LNCAP (cell line): ENCODE measurements around the gene PPA2.

Experiments
- CTCF ChIP-seq: fragments of 450-650 bp; IDR thresholded peaks from 2 replicates; pipeline ENCODE4 v1.5.1; 2017; ENCODE audit warnings: mild to moderate bottlenecking

Gene PPA2

DNA sequence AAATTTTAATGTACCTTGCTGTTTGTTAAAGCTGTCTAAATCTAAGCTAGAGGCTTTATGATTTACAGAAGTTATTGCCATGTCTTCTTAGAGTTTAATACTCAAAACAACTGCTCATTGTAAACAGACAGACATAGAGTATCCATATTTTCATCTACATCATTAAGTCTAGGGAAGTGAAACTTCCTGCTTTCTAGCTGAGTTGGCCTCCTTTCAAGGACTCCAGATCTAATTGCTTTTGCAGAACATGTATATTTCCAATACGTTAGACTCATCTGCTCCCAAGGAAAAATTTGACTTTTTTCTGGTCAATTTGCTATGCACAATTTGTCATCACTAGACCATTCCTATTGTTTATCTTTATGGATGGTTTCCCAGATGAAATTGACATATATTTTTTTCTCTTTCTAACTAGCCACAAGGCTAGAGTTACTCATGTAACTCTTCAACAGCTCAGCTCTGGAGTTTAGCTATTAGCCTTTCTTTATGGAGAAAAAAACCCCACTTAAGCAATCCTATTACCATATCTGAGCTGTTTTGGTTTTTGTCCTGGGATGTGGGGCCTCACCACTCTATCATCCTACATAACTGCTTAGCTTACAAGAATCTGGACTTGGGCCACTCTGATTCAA, 122.9 kb downstream of the PPA2 start:
- TF ChIP-seq CTCF: no peak

DNA sequence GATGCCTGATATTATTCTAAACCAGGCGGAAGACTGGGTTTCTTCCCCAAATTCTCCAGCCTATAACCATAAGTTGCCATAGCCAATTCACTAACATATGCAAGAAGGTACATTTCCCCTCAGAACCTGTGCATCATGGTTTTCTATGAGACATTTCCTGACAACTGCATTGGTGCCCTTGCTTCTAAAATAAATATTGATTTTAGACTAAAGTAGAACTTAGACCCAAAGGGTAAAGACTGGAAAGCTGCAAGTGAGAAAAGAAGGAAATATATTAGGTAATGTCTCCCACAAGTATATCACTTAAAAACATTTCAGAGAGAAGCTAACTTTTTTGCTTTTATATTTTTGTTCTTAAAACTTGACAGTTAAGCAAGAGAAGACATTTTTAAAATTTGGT, 125.1 kb downstream of the PPA2 start:
- no peak for TF ChIP-seq CTCF

- TF ChIP-seq CTCF: no peak
Observed at GRCh38 chr4:105346869-105347268, 127.0 kb downstream of the PPA2 start.

- TF ChIP-seq CTCF: no peak
Observed at GRCh38 chr4:105345838-105346237, 128.0 kb downstream of the PPA2 start.

DNA sequence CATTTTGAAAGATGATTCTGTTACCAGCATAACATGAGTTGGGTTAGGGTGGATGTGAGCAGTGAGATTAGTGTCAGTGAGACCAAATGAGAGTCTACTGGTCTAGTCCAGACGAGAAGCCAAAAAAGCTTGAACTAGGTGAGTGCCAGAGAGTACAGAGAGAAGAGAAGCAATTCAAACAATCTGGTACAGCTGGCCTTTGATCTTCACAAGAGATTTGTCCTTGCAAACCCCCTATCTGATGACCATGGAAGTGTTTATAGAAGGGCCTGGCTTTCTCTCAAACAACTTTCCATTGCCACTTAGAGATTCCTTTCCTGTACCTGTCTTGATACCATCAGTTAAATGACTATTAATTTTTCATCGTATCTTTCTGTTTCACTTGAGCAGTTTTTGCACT, 128.5 kb downstream of the PPA2 start:
- TF ChIP-seq CTCF: no peak

DNA sequence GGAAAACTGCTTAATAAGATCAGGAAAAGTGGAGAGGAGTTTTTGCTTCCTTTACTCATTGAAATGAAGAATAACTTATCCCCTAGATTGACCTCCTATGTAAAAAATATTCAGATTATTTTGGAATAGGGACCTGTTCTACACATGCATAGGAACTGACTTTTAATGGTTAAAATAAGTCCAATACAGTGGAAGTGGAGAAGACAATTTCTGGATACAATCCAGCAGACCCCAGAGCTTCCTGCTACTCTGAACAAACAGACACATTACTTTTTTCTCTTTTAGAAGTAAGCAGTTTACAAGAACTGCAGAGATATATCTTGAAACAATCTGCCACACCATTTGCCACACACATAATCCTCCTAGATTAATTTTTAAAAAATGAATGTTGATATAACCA, 129.7 kb downstream of the PPA2 start:
- TF ChIP-seq CTCF: no peak

- no peak for TF ChIP-seq CTCF
Observed at GRCh38 chr4:105343146-105343931, 130.5 kb downstream of the PPA2 start.
